ENCODE data around the gene ENOPH1. TPM values are rescaled to one million over a fixed set of nuclear protein-coding genes. Genes with fewer than 3 reads are reported as not detected.

The ENOPH1 gene
- total RNA-seq, 1 donor from 2014 or later: 35.6 TPM

- no peak overlapping the region for H3K4me3 Mint-ChIP-seq
- no peak for DNase-seq (ENCODE audit: extremely low spot score, unreplicated experiment)
- H3K4me1 Mint-ChIP-seq (ENCODE audit: unreplicated experiment): peaks cover 11% of the 10 kb centered on the region
- no peak for TF ChIP-seq CTCF (conservative IDR thresholded peaks at IDR 0.05)
- peaks cover 18% of the 10 kb centered on the region for H3K27me3 Mint-ChIP-seq
- H3K36me3 Mint-ChIP-seq: peaks cover 3% of the 10 kb centered on the region
- H3K9me3 Mint-ChIP-seq: no peaks in the 10 kb centered on the region
- H3K27ac Mint-ChIP-seq: no peak overlapping the region
Measured at GRCh38 chr4:82501154-82501442, 70.7 kb downstream of the ENOPH1 start.

GRCh38 chr4:82508011-82508410, 77.6 kb downstream of the ENOPH1 start:
- no peak overlapping the region for H3K4me3 Mint-ChIP-seq
- TF ChIP-seq CTCF (conservative IDR thresholded peaks at IDR 0.05): no peak
- DNase-seq (ENCODE audit: extremely low spot score, unreplicated experiment): no peak
- H3K4me1 Mint-ChIP-seq (ENCODE audit: unreplicated experiment): no peaks in the 10 kb centered on the region
- no peak overlapping the region for H3K27ac Mint-ChIP-seq
- H3K27me3 Mint-ChIP-seq: no peaks in the 10 kb centered on the region
- H3K9me3 Mint-ChIP-seq: no peaks in the 10 kb centered on the region
- H3K36me3 Mint-ChIP-seq: no peaks in the 10 kb centered on the region

- DNase-seq (ENCODE audit: extremely low spot score, unreplicated experiment): no peak
- Mint-ChIP-seq H3K9me3 (no peaks in the 10 kb centered on the region), H3K4me3 (no peak overlapping the region), H3K27me3 (no peaks in the 10 kb centered on the region), H3K27ac (no peak overlapping the region), H3K4me1 (ENCODE audit: unreplicated experiment) (no peaks in the 10 kb centered on the region), H3K36me3 (no peaks in the 10 kb centered on the region)
- no peak for TF ChIP-seq CTCF (conservative IDR thresholded peaks at IDR 0.05)
Measured at GRCh38 chr4:82508806-82509428, 78.5 kb downstream of the ENOPH1 start.

- no peak for TF ChIP-seq CTCF (conservative IDR thresholded peaks at IDR 0.05)
- no peaks in the 10 kb centered on the region for H3K27me3 Mint-ChIP-seq
- DNase-seq (ENCODE audit: extremely low spot score, unreplicated experiment): no peak
- H3K4me3 Mint-ChIP-seq: no peak overlapping the region
- no peaks in the 10 kb centered on the region for H3K9me3 Mint-ChIP-seq
- no peaks in the 10 kb centered on the region for H3K36me3 Mint-ChIP-seq
- no peaks in the 10 kb centered on the region for H3K4me1 Mint-ChIP-seq (ENCODE audit: unreplicated experiment)
- H3K27ac Mint-ChIP-seq: no peak overlapping the region
Measured at GRCh38 chr4:82510216-82510615, 79.8 kb downstream of the ENOPH1 start.

Other genes with a start within 250 kb of the ENOPH1 start
- 225 and 367 TPM in 2 replicates for gene HNRNPD, start 56.6 kb upstream of the ENOPH1 start, total RNA-seq (ENCODE audit: low replicate concordance)
- 267 and 448 TPM in 2 replicates for gene HNRNPDL, start 128 bp upstream of the ENOPH1 start, total RNA-seq (ENCODE audit: low replicate concordance)
- gene TMEM150C, start 131.4 kb downstream of the ENOPH1 start, total RNA-seq (ENCODE audit: low replicate concordance): 5.7 and 7.8 TPM in 2 replicates

All from type B pancreatic cell (in vitro differentiated cells).